Neutrophil (primary cell): ENCODE data around the gene FAM227B.
"Not testable (repeated sequence)": the region's sequence is repeated elsewhere in the genome, so short reads cannot be mapped to it uniquely, and the experiment has no call there.

Source experiments
- H3K27ac ChIP-seq: fragments of 200-600 bp; sonication (generic); 2 replicates; pipeline ENCODE4 v1.5.1; 2016; ENCODE audit warnings: mild to moderate bottlenecking, moderate library complexity
- H3K27me3 ChIP-seq: fragments of 200-600 bp; sonication (generic); 2 replicates; pipeline ENCODE4 v1.6.0; 2016; ENCODE audit warnings: mild to moderate bottlenecking
- H3K36me3 ChIP-seq: fragments of 200-600 bp; sonication (generic); 2 replicates; pipeline ENCODE4 v1.5.1; 2017
- H3K4me1 ChIP-seq, 2 experiments: fragments of 200-600 bp in 1 of 2; sonication (generic) in 1 of 2; 1 replicate in 1 of 2; 2 replicates in 1 of 2; pipeline versions ENCODE4 v1.5.1 to v1.6.1; 2013 to 2016; ENCODE audit warnings: low read depth in 1 of 2, low read length in 1 of 2, mild to moderate bottlenecking in 1 of 2, moderate library complexity in 1 of 2; ENCODE audit not compliant: control insufficient read depth in 1 of 2, insufficient read depth in 1 of 2
- H3K4me3 ChIP-seq, 2 experiments: fragments of 200-600 bp in 1 of 2; sonication (generic) in 1 of 2; 1 replicate in 1 of 2; 2 replicates in 1 of 2; pipeline ENCODE4 v1.5.1; 2013 to 2016; ENCODE audit warnings: low read depth in 1 of 2, low read length in 1 of 2, mild to moderate bottlenecking in 1 of 2, moderate library complexity in 1 of 2
- H3K9me3 ChIP-seq: fragments of 200-600 bp; sonication (generic); 2 replicates; pipeline ENCODE4 v1.5.1; 2016
- CTCF ChIP-seq: fragments of 200-600 bp; sonication (generic); IDR thresholded peaks from 2 replicates; pipeline ENCODE4 v1.5.1; 2016; ENCODE audit warnings: antibody characterized with exemption

Gene FAM227B

GRCh38 chr15:49492151-49492550 lies 128.5 kb downstream of the FAM227B start:
- H3K4me1 ChIP-seq: peaks cover 0 to 4% of the 10 kb centered on the region in 2 experiments
- no peaks in the 10 kb centered on the region for H3K27me3 ChIP-seq
- H3K36me3 ChIP-seq: no peaks in the 10 kb centered on the region
- H3K4me3 ChIP-seq: no peak overlapping the region
- no peak for TF ChIP-seq CTCF
- H3K27ac ChIP-seq: no peak overlapping the region
- no peaks in the 10 kb centered on the region for H3K9me3 ChIP-seq

GRCh38 chr15:49490966-49491365 lies 129.7 kb downstream of the FAM227B start:
- Histone ChIP-seq H3K9me3 (no peaks in the 10 kb centered on the region), H3K27me3 (no peaks in the 10 kb centered on the region), H3K27ac (no peak overlapping the region), H3K4me3 (no peak overlapping the region), H3K4me1 (peaks cover 0 to 4% of the 10 kb centered on the region in 2 experiments), H3K36me3 (no peaks in the 10 kb centered on the region)
- TF ChIP-seq CTCF: no peak

- H3K36me3 ChIP-seq, H3K27ac ChIP-seq, H3K4me3 ChIP-seq, H3K27me3 ChIP-seq, H3K9me3 ChIP-seq, H3K4me1 ChIP-seq: not testable (repeated sequence)
These were observed 135.2 kb downstream of the FAM227B start for GRCh38 chr15:49485401-49485800.

GRCh38 chr15:49478982-49479381 lies 141.6 kb downstream of the FAM227B start:
- H3K27me3 ChIP-seq, H3K27ac ChIP-seq, H3K4me3 ChIP-seq, H3K9me3 ChIP-seq, H3K36me3 ChIP-seq, H3K4me1 ChIP-seq: not testable (repeated sequence)

- not testable (repeated sequence) for H3K36me3 ChIP-seq, H3K9me3 ChIP-seq, H3K27me3 ChIP-seq, H3K4me1 ChIP-seq, H3K27ac ChIP-seq, H3K4me3 ChIP-seq
These were observed 142.6 kb downstream of the FAM227B start for GRCh38 chr15:49478021-49478420.

GRCh38 chr15:49473031-49473430 lies 147.6 kb downstream of the FAM227B start:
- Histone ChIP-seq H3K36me3 (no peaks in the 10 kb centered on the region), H3K27me3 (no peaks in the 10 kb centered on the region), H3K4me3 (no peak overlapping the region), H3K9me3 (no peaks in the 10 kb centered on the region), H3K4me1 (no peaks in the 10 kb centered on the region), H3K27ac (no peak overlapping the region)
- TF ChIP-seq CTCF: no peak

GRCh38 chr15:49472338-49472737 lies 148.3 kb downstream of the FAM227B start:
- H3K27ac ChIP-seq: no peak overlapping the region
- no peak for TF ChIP-seq CTCF
- H3K9me3 ChIP-seq: no peaks in the 10 kb centered on the region
- H3K27me3 ChIP-seq: no peaks in the 10 kb centered on the region
- H3K36me3 ChIP-seq: no peaks in the 10 kb centered on the region
- no peaks in the 10 kb centered on the region for H3K4me1 ChIP-seq
- H3K4me3 ChIP-seq: no peak overlapping the region
